ENCODE measurements around the gene ARHGEF28. TPM values are rescaled to one million over a fixed set of nuclear protein-coding genes. Genes with fewer than 3 reads are reported as not detected.

ARHGEF28 gene
- total RNA-seq, 1 experiment from 2014 or later, result 0.42 TPM

- DNase-seq, result no peak
- Histone ChIP-seq H3K27me3 (ENCODE audit: control insufficient read depth, insufficient read depth, low read length) (no peaks in the 10 kb centered on the region), H3K4me3 (ENCODE audit: insufficient read depth, low read depth, low read length) (no peak overlapping the region), H3K36me3 (replicated peaks; ENCODE audit: control insufficient read depth, insufficient read depth, low read length) (no peaks in the 10 kb centered on the region)
These were observed 29.6 kb downstream of the ARHGEF28 start for GRCh38 chr5:73655521-73656160.

- DNase-seq, result no peak
- Histone ChIP-seq H3K36me3 (replicated peaks; ENCODE audit: control insufficient read depth, insufficient read depth, low read length) (no peaks in the 10 kb centered on the region), H3K27me3 (ENCODE audit: control insufficient read depth, insufficient read depth, low read length) (no peaks in the 10 kb centered on the region), H3K4me3 (ENCODE audit: insufficient read depth, low read depth, low read length) (no peak overlapping the region)
These were observed 35.8 kb downstream of the ARHGEF28 start for GRCh38 chr5:73661753-73662152.

- H3K4me3 ChIP-seq (ENCODE audit: insufficient read depth, low read depth, low read length), result no peak overlapping the region
- H3K36me3 ChIP-seq (replicated peaks; ENCODE audit: control insufficient read depth, insufficient read depth, low read length), result no peaks in the 10 kb centered on the region
- DNase-seq, result no peak
- H3K27me3 ChIP-seq (ENCODE audit: control insufficient read depth, insufficient read depth, low read length), result no peaks in the 10 kb centered on the region
These were observed 37.3 kb downstream of the ARHGEF28 start for GRCh38 chr5:73663161-73663859.

GRCh38 chr5:73663860-73664240, 37.9 kb downstream of the ARHGEF28 start:
- H3K4me3 ChIP-seq (ENCODE audit: insufficient read depth, low read depth, low read length), result no peak overlapping the region
- DNase-seq, result no peak
- H3K36me3 ChIP-seq (replicated peaks; ENCODE audit: control insufficient read depth, insufficient read depth, low read length), result no peaks in the 10 kb centered on the region
- H3K27me3 ChIP-seq (ENCODE audit: control insufficient read depth, insufficient read depth, low read length), result no peaks in the 10 kb centered on the region

- Histone ChIP-seq H3K4me3 (ENCODE audit: insufficient read depth, low read depth, low read length) (no peak overlapping the region), H3K36me3 (replicated peaks; ENCODE audit: control insufficient read depth, insufficient read depth, low read length) (no peaks in the 10 kb centered on the region), H3K27me3 (ENCODE audit: control insufficient read depth, insufficient read depth, low read length) (no peaks in the 10 kb centered on the region)
- no peak for DNase-seq
These were observed 38.8 kb downstream of the ARHGEF28 start for GRCh38 chr5:73664796-73665195.

GRCh38 chr5:73666891-73667290, 40.9 kb downstream of the ARHGEF28 start:
- Histone ChIP-seq H3K36me3 (replicated peaks; ENCODE audit: control insufficient read depth, insufficient read depth, low read length) (no peaks in the 10 kb centered on the region), H3K27me3 (ENCODE audit: control insufficient read depth, insufficient read depth, low read length) (no peaks in the 10 kb centered on the region), H3K4me3 (ENCODE audit: insufficient read depth, low read depth, low read length) (no peak overlapping the region)
- DNase-seq, result no peak

- H3K4me3 ChIP-seq (ENCODE audit: insufficient read depth, low read depth, low read length), result no peak overlapping the region
- DNase-seq, result no peak
- H3K36me3 ChIP-seq (replicated peaks; ENCODE audit: control insufficient read depth, insufficient read depth, low read length), result no peaks in the 10 kb centered on the region
- no peaks in the 10 kb centered on the region for H3K27me3 ChIP-seq (ENCODE audit: control insufficient read depth, insufficient read depth, low read length)
These were observed 42.0 kb downstream of the ARHGEF28 start for GRCh38 chr5:73668017-73668416.

GRCh38 chr5:73668486-73669111, 42.6 kb downstream of the ARHGEF28 start:
- Histone ChIP-seq H3K36me3 (replicated peaks; ENCODE audit: control insufficient read depth, insufficient read depth, low read length) (no peaks in the 10 kb centered on the region), H3K4me3 (ENCODE audit: insufficient read depth, low read depth, low read length) (no peak overlapping the region), H3K27me3 (ENCODE audit: control insufficient read depth, insufficient read depth, low read length) (no peaks in the 10 kb centered on the region)
- DNase-seq, result no peak

GRCh38 chr5:73670731-73671130, 44.7 kb downstream of the ARHGEF28 start:
- Histone ChIP-seq H3K27me3 (ENCODE audit: control insufficient read depth, insufficient read depth, low read length) (no peaks in the 10 kb centered on the region), H3K4me3 (ENCODE audit: insufficient read depth, low read depth, low read length) (no peak overlapping the region), H3K36me3 (replicated peaks; ENCODE audit: control insufficient read depth, insufficient read depth, low read length) (no peaks in the 10 kb centered on the region)
- no peak for DNase-seq

- no peak overlapping the region for H3K4me3 ChIP-seq (ENCODE audit: insufficient read depth, low read depth, low read length)
These were observed 46.1 kb downstream of the ARHGEF28 start for GRCh38 chr5:73672132-73672531.

GRCh38 chr5:73673161-73673591, 47.2 kb downstream of the ARHGEF28 start:
- Histone ChIP-seq H3K36me3 (replicated peaks; ENCODE audit: control insufficient read depth, insufficient read depth, low read length) (no peaks in the 10 kb centered on the region), H3K27me3 (ENCODE audit: control insufficient read depth, insufficient read depth, low read length) (no peaks in the 10 kb centered on the region), H3K4me3 (ENCODE audit: insufficient read depth, low read depth, low read length) (no peak overlapping the region)
- DNase-seq, result no peak

More at GRCh38 chr5:73672132-73672531, 46.1 kb downstream of the ARHGEF28 start:
- DNase-seq, result no peak
- Histone ChIP-seq H3K27me3 (ENCODE audit: control insufficient read depth, insufficient read depth, low read length) (no peaks in the 10 kb centered on the region), H3K36me3 (replicated peaks; ENCODE audit: control insufficient read depth, insufficient read depth, low read length) (no peaks in the 10 kb centered on the region)

- H3K4me3 ChIP-seq (ENCODE audit: insufficient read depth, low read depth, low read length), result no peak overlapping the region
- H3K36me3 ChIP-seq (replicated peaks; ENCODE audit: control insufficient read depth, insufficient read depth, low read length), result no peaks in the 10 kb centered on the region
- no peaks in the 10 kb centered on the region for H3K27me3 ChIP-seq (ENCODE audit: control insufficient read depth, insufficient read depth, low read length)
- no peak for DNase-seq
These were observed 48.6 kb downstream of the ARHGEF28 start for GRCh38 chr5:73674669-73675004.

- H3K27me3 ChIP-seq (ENCODE audit: control insufficient read depth, insufficient read depth, low read length), result no peaks in the 10 kb centered on the region
- no peaks in the 10 kb centered on the region for H3K36me3 ChIP-seq (replicated peaks; ENCODE audit: control insufficient read depth, insufficient read depth, low read length)
- no peak overlapping the region for H3K4me3 ChIP-seq (ENCODE audit: insufficient read depth, low read depth, low read length)
- no peak for DNase-seq
These were observed 52.3 kb downstream of the ARHGEF28 start for GRCh38 chr5:73678322-73678740.

GRCh38 chr5:73678807-73679206, 52.8 kb downstream of the ARHGEF28 start:
- Histone ChIP-seq H3K36me3 (replicated peaks; ENCODE audit: control insufficient read depth, insufficient read depth, low read length) (no peaks in the 10 kb centered on the region), H3K4me3 (ENCODE audit: insufficient read depth, low read depth, low read length) (no peak overlapping the region), H3K27me3 (ENCODE audit: control insufficient read depth, insufficient read depth, low read length) (no peaks in the 10 kb centered on the region)
- no peak for DNase-seq

GRCh38 chr5:73682176-73682575, 56.2 kb downstream of the ARHGEF28 start:
- H3K27me3 ChIP-seq (ENCODE audit: control insufficient read depth, insufficient read depth, low read length), result no peaks in the 10 kb centered on the region

More at GRCh38 chr5:73682176-73682575, 56.2 kb downstream of the ARHGEF28 start:
- H3K36me3 ChIP-seq (replicated peaks; ENCODE audit: control insufficient read depth, insufficient read depth, low read length), result no peaks in the 10 kb centered on the region
- no peak overlapping the region for H3K4me3 ChIP-seq (ENCODE audit: insufficient read depth, low read depth, low read length)
- DNase-seq, result no peak

Measured in H7 (cell line).